Measurements from ENCODE around the gene NAXE.

The NAXE gene

DNA sequence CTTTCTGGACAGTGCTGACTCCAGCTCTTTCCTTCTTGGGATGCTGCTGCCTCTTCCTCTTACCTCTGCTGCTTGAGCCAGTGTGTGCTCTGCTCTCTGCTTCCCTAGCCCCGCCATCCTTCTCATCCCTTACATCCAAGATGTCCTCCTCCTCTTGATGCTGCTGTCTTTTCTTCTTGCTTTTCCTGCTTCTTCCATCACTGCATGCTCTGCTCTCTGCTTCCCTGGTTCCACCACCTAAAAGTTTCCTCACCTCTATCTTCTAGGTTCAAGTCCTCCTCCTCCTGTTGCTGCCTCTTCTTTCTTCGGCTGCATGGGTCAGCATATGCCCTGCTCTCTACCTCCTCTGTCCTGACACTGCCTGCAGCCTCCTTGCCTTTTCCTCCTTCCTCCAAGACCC lies 3.4 kb downstream of the NAXE start:
- Histone ChIP-seq H3K4me1 (ENCODE audit: low read depth, poor library complexity, severe bottlenecking) (peaks cover 46% of the 10 kb centered on the region), H3K4me3 (IDR thresholded peaks at IDR 0.05; ENCODE audit: insufficient read depth, low read depth, low read length) (no peak overlapping the region), H3K36me3 (ENCODE audit: insufficient read depth) (peaks cover 34% of the 10 kb centered on the region; the same call in 1 of the 2 replicates), H3K79me2 (ENCODE audit: insufficient read depth, low read depth) (peaks cover 36% of the 10 kb centered on the region), H2AFZ (ENCODE audit: low read depth) (no peak overlapping the region), H3K27me3 (ENCODE audit: insufficient read depth, low read depth) (no peaks in the 10 kb centered on the region), H3K27ac (peak overlapping the region; percentile 11; the same call in 1 of the 2 replicates), H4K20me1 (ENCODE audit: insufficient read depth) (no peaks in the 10 kb centered on the region), H3K4me2 (no peak overlapping the region), H3K9ac (no peak overlapping the region)
- TF ChIP-seq, protein P1, sequence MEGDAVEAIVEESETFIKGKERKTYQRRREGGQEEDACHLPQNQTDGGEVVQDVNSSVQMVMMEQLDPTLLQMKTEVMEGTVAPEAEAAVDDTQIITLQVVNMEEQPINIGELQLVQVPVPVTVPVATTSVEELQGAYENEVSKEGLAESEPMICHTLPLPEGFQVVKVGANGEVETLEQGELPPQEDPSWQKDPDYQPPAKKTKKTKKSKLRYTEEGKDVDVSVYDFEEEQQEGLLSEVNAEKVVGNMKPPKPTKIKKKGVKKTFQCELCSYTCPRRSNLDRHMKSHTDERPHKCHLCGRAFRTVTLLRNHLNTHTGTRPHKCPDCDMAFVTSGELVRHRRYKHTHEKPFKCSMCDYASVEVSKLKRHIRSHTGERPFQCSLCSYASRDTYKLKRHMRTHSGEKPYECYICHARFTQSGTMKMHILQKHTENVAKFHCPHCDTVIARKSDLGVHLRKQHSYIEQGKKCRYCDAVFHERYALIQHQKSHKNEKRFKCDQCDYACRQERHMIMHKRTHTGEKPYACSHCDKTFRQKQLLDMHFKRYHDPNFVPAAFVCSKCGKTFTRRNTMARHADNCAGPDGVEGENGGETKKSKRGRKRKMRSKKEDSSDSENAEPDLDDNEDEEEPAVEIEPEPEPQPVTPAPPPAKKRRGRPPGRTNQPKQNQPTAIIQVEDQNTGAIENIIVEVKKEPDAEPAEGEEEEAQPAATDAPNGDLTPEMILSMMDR (conservative IDR thresholded peaks at IDR 0.05; ENCODE audit: low read depth, low read length): no peak

DNA sequence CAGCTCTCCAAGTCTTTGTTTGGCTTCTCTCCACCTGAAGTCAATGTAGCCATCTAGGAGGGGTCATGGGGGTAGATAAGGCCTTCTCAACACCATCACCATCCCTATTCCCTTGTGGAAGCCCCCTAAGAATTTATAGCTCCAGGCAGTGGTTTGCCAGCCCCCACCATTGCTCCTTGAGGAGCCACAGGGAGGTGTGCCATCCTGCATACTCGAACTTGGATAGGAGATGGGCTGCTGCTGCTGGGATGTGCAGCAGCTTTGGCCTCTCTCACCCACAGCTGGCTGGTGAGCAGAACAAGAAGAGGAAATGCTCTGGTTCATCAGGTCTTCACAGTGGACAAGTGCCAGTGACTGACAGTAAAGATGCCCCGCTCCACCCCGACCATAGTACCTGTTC lies 4.8 kb downstream of the NAXE start:
- Histone ChIP-seq H3K27ac (no peak overlapping the region), H3K4me3 (IDR thresholded peaks at IDR 0.05; ENCODE audit: insufficient read depth, low read depth, low read length) (no peak overlapping the region), H2AFZ (ENCODE audit: low read depth) (no peak overlapping the region), H3K4me1 (ENCODE audit: low read depth, poor library complexity, severe bottlenecking) (peaks cover 42% of the 10 kb centered on the region), H3K4me2 (no peak overlapping the region), H3K9ac (no peak overlapping the region), H3K27me3 (ENCODE audit: insufficient read depth, low read depth) (no peaks in the 10 kb centered on the region), H3K79me2 (ENCODE audit: insufficient read depth, low read depth) (peaks cover 50% of the 10 kb centered on the region), H3K36me3 (ENCODE audit: insufficient read depth) (peaks cover 34% of the 10 kb centered on the region; the same call in 1 of the 2 replicates), H4K20me1 (ENCODE audit: insufficient read depth) (no peaks in the 10 kb centered on the region)
- TF ChIP-seq, protein P1 (conservative IDR thresholded peaks at IDR 0.05; ENCODE audit: low read depth, low read length): no peak

DNA sequence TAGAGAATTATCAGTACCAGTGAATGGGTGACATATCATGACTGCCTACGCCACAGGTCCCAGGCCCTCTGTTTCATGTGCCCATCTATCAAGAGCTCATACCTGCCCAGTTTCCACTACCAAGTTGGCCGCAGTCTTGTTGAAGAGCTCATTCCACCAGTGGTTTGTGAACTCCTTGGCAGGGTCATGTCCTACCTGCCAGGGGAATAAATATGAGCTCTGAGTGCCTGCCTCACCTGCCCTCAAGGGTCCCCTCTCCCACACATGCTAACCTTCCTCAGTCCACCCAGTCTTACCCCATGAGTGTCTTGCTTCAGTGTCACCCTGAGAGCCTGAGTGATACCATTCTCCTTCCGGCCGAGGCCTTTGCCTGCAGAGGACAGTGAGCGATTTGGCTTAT lies 6.5 kb downstream of the NAXE start:
- Histone ChIP-seq H3K4me1 (ENCODE audit: low read depth, poor library complexity, severe bottlenecking) (peaks cover 40% of the 10 kb centered on the region), H3K27me3 (ENCODE audit: insufficient read depth, low read depth) (no peaks in the 10 kb centered on the region), H4K20me1 (ENCODE audit: insufficient read depth) (no peaks in the 10 kb centered on the region), H3K79me2 (ENCODE audit: insufficient read depth, low read depth) (peaks cover 42% of the 10 kb centered on the region), H3K36me3 (ENCODE audit: insufficient read depth) (peaks cover 34% of the 10 kb centered on the region; the same call in 1 of the 2 replicates), H2AFZ (ENCODE audit: low read depth) (no peak overlapping the region), H3K4me3 (IDR thresholded peaks at IDR 0.05; ENCODE audit: insufficient read depth, low read depth, low read length) (no peak overlapping the region), H3K27ac (no peak overlapping the region), H3K4me2 (no peak overlapping the region), H3K9ac (no peak overlapping the region)
- TF ChIP-seq, protein P1 (conservative IDR thresholded peaks at IDR 0.05; ENCODE audit: low read depth, low read length): no peak

DNA sequence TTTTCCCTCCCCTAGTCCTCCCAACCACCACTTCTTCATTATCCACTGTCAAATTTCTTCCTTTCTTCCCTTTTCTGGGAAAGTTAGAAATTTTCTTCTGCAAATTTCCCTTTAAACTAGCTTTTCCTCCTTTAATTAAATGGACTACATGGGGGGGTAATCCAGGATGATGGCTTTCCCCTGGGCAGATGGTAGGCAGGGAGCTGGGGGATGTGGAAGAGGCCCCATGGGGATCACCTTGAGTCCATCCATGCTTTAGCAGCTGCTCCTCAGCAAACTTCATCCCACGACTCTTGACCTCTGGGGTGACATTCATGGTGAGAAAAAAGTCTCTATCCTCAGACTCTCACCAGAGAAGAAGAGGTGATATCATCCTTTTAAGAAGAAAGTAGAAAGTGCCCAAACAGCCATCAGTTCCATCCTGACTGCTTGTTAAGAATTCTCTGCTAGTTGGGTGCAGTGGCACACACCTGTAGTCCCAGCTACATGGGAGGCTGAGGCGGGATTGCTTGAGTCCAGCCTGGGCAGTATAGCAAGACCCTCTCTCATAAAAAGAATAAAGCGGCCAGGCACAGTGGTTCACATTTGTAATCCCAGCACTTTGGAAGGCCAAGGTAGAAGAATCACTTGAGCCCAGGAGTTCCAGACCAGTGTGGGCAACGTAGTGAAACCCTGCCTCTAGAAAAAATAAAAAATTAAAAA lies 7.3 kb downstream of the NAXE start:
- TF ChIP-seq, protein P1 (conservative IDR thresholded peaks at IDR 0.05; ENCODE audit: low read depth, low read length): no peak
- Histone ChIP-seq H3K79me2 (ENCODE audit: insufficient read depth, low read depth) (peaks cover 42% of the 10 kb centered on the region), H2AFZ (ENCODE audit: low read depth) (no peak overlapping the region), H4K20me1 (ENCODE audit: insufficient read depth) (no peaks in the 10 kb centered on the region), H3K27me3 (ENCODE audit: insufficient read depth, low read depth) (no peaks in the 10 kb centered on the region), H3K4me3 (IDR thresholded peaks at IDR 0.05; ENCODE audit: insufficient read depth, low read depth, low read length) (no peak overlapping the region), H3K4me2 (peak overlapping the region; percentile 77; the same call in 1 of the 2 replicates), H3K27ac (no peak overlapping the region; the same call in 1 of the 2 replicates), H3K36me3 (ENCODE audit: insufficient read depth) (peaks cover 34% of the 10 kb centered on the region; the same call in 1 of the 2 replicates), H3K9ac (no peak overlapping the region), H3K4me1 (ENCODE audit: low read depth, poor library complexity, severe bottlenecking) (peaks cover 34% of the 10 kb centered on the region)
